OCI-LY1 (cell line): ENCODE measurements around the gene PTPRN2.

ENCODE experiments used
- H2AFZ ChIP-seq: fragments of 200-600 bp; sonication (generic), shearing (Covaris generic); 2 replicates; pipeline ENCODE4 v1.6.0; 2014; ENCODE audit warnings: antibody characterized with exemption, mild to moderate bottlenecking, low read length
- H3F3A ChIP-seq: fragments of 200-600 bp; sonication (generic), shearing (Covaris generic); 2 replicates; pipeline ENCODE4 v1.6.0; 2014; ENCODE audit warnings: mild to moderate bottlenecking, antibody characterized with exemption, low read length, moderate library complexity; ENCODE audit not compliant: insufficient read depth
- H3K27ac ChIP-seq: fragments of 200-600 bp; sonication (generic); 2 replicates; pipeline ENCODE4 v1.5.1; 2014; ENCODE audit warnings: low read length, mixed run types, mild to moderate bottlenecking, low read depth; ENCODE audit not compliant: poor library complexity, severe bottlenecking
- H3K27me3 ChIP-seq: fragments of 200-600 bp; sonication (generic); 2 replicates; pipeline ENCODE4 v1.6.0; 2014; ENCODE audit warnings: antibody characterized with exemption, mild to moderate bottlenecking, low read length, moderate library complexity; ENCODE audit not compliant: insufficient read depth
- H3K36me3 ChIP-seq: fragments of 200-600 bp; sonication (generic); 2 replicates; pipeline ENCODE4 v1.6.1; 2014; ENCODE audit warnings: mild to moderate bottlenecking, antibody characterized with exemption, low read length, moderate library complexity, mixed read lengths; ENCODE audit not compliant: insufficient read depth
- H3K4me1 ChIP-seq: fragments of 200-600 bp; sonication (generic); 2 replicates; pipeline ENCODE4 v1.5.1; 2014; ENCODE audit warnings: mild to moderate bottlenecking, low read length, moderate library complexity; ENCODE audit not compliant: insufficient read depth, severe bottlenecking
- H3K4me2 ChIP-seq: fragments of 200-600 bp; sonication (generic), shearing (Covaris generic); 2 replicates; pipeline ENCODE4 v1.6.1; 2014; ENCODE audit warnings: low read length
- H3K4me3 ChIP-seq: fragments of 200-600 bp; sonication (generic); 2 replicates; pipeline ENCODE4 v1.5.1; 2014; ENCODE audit warnings: low read length, low read depth, mild to moderate bottlenecking, mixed read lengths; ENCODE audit not compliant: poor library complexity, severe bottlenecking
- H3K79me2 ChIP-seq: fragments of 200-600 bp; shearing (Covaris generic); 2 replicates; pipeline ENCODE4 v1.6.1; 2016; ENCODE audit warnings: mixed run types, low read length, mixed read lengths; ENCODE audit not compliant: insufficient read depth
- H3K9ac ChIP-seq: fragments of 200-600 bp; sonication (generic), shearing (Covaris generic); 2 replicates; pipeline ENCODE4 v1.6.1; 2014; ENCODE audit warnings: mild to moderate bottlenecking, low read length, mixed read lengths
- H3K9me2 ChIP-seq: fragments of 200-600 bp; sonication (generic), shearing (Covaris generic); 2 replicates; pipeline ENCODE4 v1.6.1; 2014; ENCODE audit warnings: low read depth, mild to moderate bottlenecking, low read length, mixed read lengths
- H3K9me3 ChIP-seq: fragments of 200-600 bp; shearing (Covaris generic); 2 replicates; pipeline ENCODE4 v1.6.1; 2014; ENCODE audit warnings: low read length, mixed read lengths
- H4K20me1 ChIP-seq: fragments of 200-600 bp; sonication (generic), shearing (Covaris generic); 2 replicates; pipeline ENCODE4 v1.6.0; 2016; ENCODE audit warnings: mild to moderate bottlenecking, low read length; ENCODE audit not compliant: insufficient read depth
- EZH2 ChIP-seq: fragments of 200-600 bp; sonication (generic), shearing (Covaris generic); IDR thresholded peaks from 2 replicates; pipeline ENCODE4 v1.8.0; 2017; ENCODE audit warnings: borderline replicate concordance, mixed run types, mild to moderate bottlenecking, antibody characterized with exemption, low read length, moderate library complexity, mixed read lengths
- TF ChIP-seq, protein P1 (sequence below): fragments of 200-600 bp; sonication (generic), shearing (Covaris generic); IDR thresholded peaks from 2 replicates; pipeline ENCODE4 v1.5.1; 2017; ENCODE audit warnings: mild to moderate bottlenecking, antibody characterized with exemption, low read length, moderate library complexity, mixed read lengths

Gene PTPRN2

DNA sequence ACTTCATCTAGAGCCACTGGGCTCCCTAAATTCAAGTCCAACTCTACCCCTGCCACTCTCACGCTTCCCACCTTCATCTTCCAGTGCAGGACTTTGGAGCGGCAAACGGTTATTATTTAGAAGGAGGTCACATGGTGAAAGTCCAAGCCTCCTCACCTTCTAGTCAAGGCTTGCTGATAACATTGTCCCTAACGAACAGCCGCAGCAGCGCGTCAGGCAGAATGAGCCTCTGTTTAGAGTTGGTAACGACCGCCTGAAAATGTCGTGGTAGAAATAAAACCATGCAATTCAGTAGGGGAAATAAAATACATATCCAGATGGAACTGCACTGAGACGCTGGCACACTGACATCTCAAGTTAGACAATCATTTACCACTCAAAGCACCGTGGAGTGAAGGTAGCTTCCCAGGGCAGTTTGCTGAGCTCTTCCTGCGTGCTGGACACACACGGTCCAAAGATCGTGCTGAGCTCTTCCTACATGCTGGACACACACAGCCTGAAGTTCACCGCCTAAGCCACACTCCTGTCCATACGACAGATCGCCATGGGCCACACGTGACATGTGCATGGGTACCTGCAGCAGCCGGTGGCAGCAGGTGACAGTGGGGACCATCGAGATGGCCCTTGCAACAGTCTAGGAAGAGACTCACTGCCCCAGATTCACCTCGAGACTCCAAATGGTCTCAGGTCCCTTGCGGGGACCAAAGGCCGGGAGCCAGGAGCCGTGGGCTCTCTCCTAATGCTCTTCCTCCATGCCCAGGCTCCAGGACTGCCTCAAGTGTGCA, 323.5 kb downstream of the PTPRN2 start:
- no peak overlapping the region for H3K9ac ChIP-seq
- H3K4me2 ChIP-seq: no peak overlapping the region
- no peaks in the 10 kb centered on the region for H3K36me3 ChIP-seq
- H2AFZ ChIP-seq: no peak overlapping the region
- no peaks in the 10 kb centered on the region for H3K4me1 ChIP-seq
- H3K79me2 ChIP-seq: no peaks in the 10 kb centered on the region
- H3K27me3 ChIP-seq: no peaks in the 10 kb centered on the region
- H3K9me2 ChIP-seq: no peaks in the 10 kb centered on the region
- no peaks in the 10 kb centered on the region for H4K20me1 ChIP-seq
- H3K4me3 ChIP-seq: no peak overlapping the region
- no peaks in the 10 kb centered on the region for H3F3A ChIP-seq
- no peaks in the 10 kb centered on the region for H3K9me3 ChIP-seq
- TF ChIP-seq EZH2: no peak
- TF ChIP-seq, protein P1, sequence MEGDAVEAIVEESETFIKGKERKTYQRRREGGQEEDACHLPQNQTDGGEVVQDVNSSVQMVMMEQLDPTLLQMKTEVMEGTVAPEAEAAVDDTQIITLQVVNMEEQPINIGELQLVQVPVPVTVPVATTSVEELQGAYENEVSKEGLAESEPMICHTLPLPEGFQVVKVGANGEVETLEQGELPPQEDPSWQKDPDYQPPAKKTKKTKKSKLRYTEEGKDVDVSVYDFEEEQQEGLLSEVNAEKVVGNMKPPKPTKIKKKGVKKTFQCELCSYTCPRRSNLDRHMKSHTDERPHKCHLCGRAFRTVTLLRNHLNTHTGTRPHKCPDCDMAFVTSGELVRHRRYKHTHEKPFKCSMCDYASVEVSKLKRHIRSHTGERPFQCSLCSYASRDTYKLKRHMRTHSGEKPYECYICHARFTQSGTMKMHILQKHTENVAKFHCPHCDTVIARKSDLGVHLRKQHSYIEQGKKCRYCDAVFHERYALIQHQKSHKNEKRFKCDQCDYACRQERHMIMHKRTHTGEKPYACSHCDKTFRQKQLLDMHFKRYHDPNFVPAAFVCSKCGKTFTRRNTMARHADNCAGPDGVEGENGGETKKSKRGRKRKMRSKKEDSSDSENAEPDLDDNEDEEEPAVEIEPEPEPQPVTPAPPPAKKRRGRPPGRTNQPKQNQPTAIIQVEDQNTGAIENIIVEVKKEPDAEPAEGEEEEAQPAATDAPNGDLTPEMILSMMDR: no peak
- H3K27ac ChIP-seq: no peak overlapping the region

DNA sequence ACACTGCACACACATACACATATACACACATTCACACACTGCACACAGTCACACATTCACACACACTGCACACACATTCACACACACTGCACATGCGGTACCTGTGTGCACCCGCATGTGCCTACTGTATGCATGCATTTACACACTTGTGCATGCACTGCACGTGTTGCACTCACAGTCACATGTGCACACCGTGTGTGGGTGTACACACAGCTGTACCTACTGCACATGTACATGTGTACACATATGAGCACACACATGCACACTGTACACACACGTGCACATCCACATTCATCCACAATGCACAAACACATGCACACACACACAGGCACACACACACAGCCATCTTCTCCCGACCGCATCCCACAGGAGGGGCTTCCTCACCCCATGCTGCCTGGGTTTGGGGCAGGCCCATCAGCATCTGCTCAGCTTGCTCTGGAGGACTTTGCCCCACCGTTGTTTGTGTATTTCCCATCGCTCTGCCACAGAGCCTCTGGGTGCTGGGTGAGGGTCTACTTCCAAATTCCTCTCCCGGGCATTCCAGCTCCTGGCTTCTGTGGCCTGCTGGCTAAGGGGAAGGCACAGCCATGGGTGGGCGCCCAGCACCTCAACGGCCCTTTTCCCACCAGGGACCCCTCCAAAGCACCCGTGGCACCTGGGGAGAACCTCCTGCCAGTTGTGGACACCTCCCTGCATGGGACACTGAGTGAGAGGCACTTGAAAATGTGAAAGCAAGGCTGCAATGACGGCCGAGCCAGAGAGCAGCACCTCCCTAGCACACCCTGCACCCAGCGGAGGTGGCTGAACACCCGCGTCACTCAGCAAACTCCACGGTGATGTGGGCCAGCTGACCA, 324.3 kb downstream of the PTPRN2 start:
- H4K20me1 ChIP-seq: no peaks in the 10 kb centered on the region
- no peaks in the 10 kb centered on the region for H3F3A ChIP-seq
- no peak for TF ChIP-seq EZH2
- TF ChIP-seq, protein P1: no peak
- H3K4me1 ChIP-seq: no peaks in the 10 kb centered on the region
- H3K9me2 ChIP-seq: no peaks in the 10 kb centered on the region
- H3K4me2 ChIP-seq: no peak overlapping the region
- no peak overlapping the region for H3K4me3 ChIP-seq
- H2AFZ ChIP-seq: no peak overlapping the region
- no peaks in the 10 kb centered on the region for H3K27me3 ChIP-seq
- H3K36me3 ChIP-seq: no peaks in the 10 kb centered on the region
- no peak overlapping the region for H3K27ac ChIP-seq
- no peaks in the 10 kb centered on the region for H3K9me3 ChIP-seq
- H3K9ac ChIP-seq: no peak overlapping the region
- no peaks in the 10 kb centered on the region for H3K79me2 ChIP-seq

DNA sequence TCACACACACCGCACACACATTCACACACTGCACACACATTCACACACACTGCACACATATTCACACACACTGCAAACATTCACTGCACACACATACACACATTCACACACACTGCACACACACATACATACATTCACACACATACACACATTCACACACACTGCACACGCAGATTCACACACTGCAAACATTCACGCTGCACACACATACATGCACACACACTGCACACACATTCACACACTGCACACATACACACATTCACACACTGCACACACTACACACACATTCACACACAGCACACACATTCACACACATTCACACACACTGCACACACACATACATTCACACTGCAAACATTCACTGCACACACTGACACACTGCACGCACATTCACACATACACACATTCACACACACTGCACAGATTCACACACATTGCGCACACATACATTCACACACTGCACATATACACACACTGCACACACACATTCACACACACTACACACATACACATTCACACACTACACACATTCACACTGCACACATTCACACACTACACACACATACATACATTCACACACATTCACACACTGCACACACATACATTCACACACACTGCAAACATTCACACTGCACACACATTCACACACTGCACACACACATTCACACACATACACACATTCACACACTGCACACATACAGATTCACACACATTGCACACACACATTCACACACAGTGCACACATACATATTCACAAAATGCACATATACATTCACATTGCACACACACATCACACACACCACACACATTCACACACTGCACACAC, 325.1 kb downstream of the PTPRN2 start:
- H4K20me1 ChIP-seq: no peaks in the 10 kb centered on the region
- TF ChIP-seq EZH2: no peak
- TF ChIP-seq, protein P1: no peak
- H3K9me3 ChIP-seq: no peaks in the 10 kb centered on the region
- H2AFZ ChIP-seq: no peak overlapping the region
- H3K9ac ChIP-seq: no peak overlapping the region
- no peaks in the 10 kb centered on the region for H3K27me3 ChIP-seq
- no peak overlapping the region for H3K4me2 ChIP-seq
- no peaks in the 10 kb centered on the region for H3K79me2 ChIP-seq
- H3K4me1 ChIP-seq: no peaks in the 10 kb centered on the region
- H3K36me3 ChIP-seq: no peaks in the 10 kb centered on the region
- H3K27ac ChIP-seq: no peak overlapping the region
- H3F3A ChIP-seq: no peaks in the 10 kb centered on the region
- H3K9me2 ChIP-seq: no peaks in the 10 kb centered on the region
- no peak overlapping the region for H3K4me3 ChIP-seq
